Measurements from ENCODE around the gene ADAMTSL3.

ADAMTSL3 gene

DNA sequence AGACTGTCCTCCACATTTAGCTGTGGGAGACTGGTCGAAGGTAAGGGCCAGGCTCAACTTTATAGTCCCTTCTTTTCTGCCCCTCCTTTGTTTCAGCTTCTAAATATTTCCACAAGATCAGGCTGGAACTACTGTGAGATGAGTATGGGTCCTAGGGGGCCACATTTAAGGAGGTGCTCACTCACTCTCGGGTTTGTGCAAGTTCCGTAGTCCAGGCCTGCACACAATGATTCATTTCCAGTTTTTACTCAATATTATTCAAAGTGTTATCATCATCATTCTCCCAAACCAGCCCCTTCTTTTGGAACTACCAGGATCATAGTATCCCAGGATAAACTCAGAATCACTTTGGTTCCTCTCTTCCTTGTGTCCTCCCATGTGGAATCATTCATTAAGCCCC is 289.1 kb downstream of the ADAMTSL3 start:
- Histone ChIP-seq H3K79me2 (ENCODE audit: insufficient read depth, low read length) (no peaks in the 10 kb centered on the region), H3K4me2 (ENCODE audit: low read depth, low read length, poor library complexity, severe bottlenecking) (no peak overlapping the region), H3F3A (ENCODE audit: low read depth) (no peaks in the 10 kb centered on the region), H4K20me1 (ENCODE audit: insufficient read depth, low read length, poor library complexity, severe bottlenecking) (no peaks in the 10 kb centered on the region), H3K9me3 (ENCODE audit: insufficient read depth, low read depth, low read length) (no peaks in the 10 kb centered on the region), H3K9ac (ENCODE audit: low read depth, low read length, poor library complexity, severe bottlenecking) (no peak overlapping the region), H3K9me2 (replicated peaks; ENCODE audit: low read depth, low read length) (no peaks in the 10 kb centered on the region), H2AFZ (ENCODE audit: low read length) (no peak overlapping the region), H3K4me1 (ENCODE audit: insufficient read depth, low read length, poor library complexity, severe bottlenecking) (no peaks in the 10 kb centered on the region), H3K27me3 (ENCODE audit: insufficient read depth, low read length, poor library complexity, severe bottlenecking) (no peaks in the 10 kb centered on the region), H3K36me3 (ENCODE audit: insufficient read depth, low read length) (no peaks in the 10 kb centered on the region), H3K4me3 (ENCODE audit: low read length, poor library complexity, severe bottlenecking) (no peak overlapping the region)
- no peak for TF ChIP-seq EZH2phosphoT487 (IDR thresholded peaks at IDR 0.05; ENCODE audit: borderline replicate concordance)
- TF ChIP-seq, protein P1, sequence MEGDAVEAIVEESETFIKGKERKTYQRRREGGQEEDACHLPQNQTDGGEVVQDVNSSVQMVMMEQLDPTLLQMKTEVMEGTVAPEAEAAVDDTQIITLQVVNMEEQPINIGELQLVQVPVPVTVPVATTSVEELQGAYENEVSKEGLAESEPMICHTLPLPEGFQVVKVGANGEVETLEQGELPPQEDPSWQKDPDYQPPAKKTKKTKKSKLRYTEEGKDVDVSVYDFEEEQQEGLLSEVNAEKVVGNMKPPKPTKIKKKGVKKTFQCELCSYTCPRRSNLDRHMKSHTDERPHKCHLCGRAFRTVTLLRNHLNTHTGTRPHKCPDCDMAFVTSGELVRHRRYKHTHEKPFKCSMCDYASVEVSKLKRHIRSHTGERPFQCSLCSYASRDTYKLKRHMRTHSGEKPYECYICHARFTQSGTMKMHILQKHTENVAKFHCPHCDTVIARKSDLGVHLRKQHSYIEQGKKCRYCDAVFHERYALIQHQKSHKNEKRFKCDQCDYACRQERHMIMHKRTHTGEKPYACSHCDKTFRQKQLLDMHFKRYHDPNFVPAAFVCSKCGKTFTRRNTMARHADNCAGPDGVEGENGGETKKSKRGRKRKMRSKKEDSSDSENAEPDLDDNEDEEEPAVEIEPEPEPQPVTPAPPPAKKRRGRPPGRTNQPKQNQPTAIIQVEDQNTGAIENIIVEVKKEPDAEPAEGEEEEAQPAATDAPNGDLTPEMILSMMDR (conservative IDR thresholded peaks at IDR 0.05; ENCODE audit: low read length): no peak

DNA sequence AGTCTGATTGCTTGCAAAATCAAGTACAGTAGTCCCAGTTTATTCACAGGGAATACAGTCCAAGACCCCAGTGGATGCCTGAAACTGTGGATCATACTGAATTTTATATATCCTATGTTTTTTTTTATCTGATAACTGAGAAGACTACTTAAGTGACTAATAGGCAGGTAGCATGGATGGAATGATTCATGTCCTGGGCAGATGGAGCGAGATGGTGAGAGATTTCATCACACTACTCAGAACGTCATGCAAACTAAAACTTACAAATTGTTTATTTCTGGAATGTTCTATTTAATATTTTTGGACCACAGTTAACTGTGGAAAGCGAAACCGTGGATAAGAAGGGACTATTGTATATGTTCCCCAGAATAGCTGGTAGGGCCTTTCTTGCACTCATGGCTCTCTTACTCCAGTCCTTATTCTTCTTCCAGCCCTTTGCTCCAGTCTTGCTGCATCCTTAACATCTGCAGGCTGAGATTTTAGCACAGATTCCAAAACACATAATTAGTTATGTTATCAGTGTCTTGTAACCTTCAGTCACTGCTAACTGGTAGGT is 290.0 kb downstream of the ADAMTSL3 start:
- no peak overlapping the region for H3K9ac ChIP-seq (ENCODE audit: low read depth, low read length, poor library complexity, severe bottlenecking)
- no peaks in the 10 kb centered on the region for H3K36me3 ChIP-seq (ENCODE audit: insufficient read depth, low read length)
- H4K20me1 ChIP-seq (ENCODE audit: insufficient read depth, low read length, poor library complexity, severe bottlenecking): no peaks in the 10 kb centered on the region
- no peak overlapping the region for H2AFZ ChIP-seq (ENCODE audit: low read length)
- H3K27me3 ChIP-seq (ENCODE audit: insufficient read depth, low read length, poor library complexity, severe bottlenecking): no peaks in the 10 kb centered on the region
- no peaks in the 10 kb centered on the region for H3K9me3 ChIP-seq (ENCODE audit: insufficient read depth, low read depth, low read length)
- H3K4me1 ChIP-seq (ENCODE audit: insufficient read depth, low read length, poor library complexity, severe bottlenecking): no peaks in the 10 kb centered on the region
- no peaks in the 10 kb centered on the region for H3K79me2 ChIP-seq (ENCODE audit: insufficient read depth, low read length)
- no peaks in the 10 kb centered on the region for H3F3A ChIP-seq (ENCODE audit: low read depth)
- H3K4me3 ChIP-seq (ENCODE audit: low read length, poor library complexity, severe bottlenecking): no peak overlapping the region
- TF ChIP-seq, protein P1 (conservative IDR thresholded peaks at IDR 0.05; ENCODE audit: low read length): no peak
- TF ChIP-seq EZH2phosphoT487 (IDR thresholded peaks at IDR 0.05; ENCODE audit: borderline replicate concordance): no peak
- no peaks in the 10 kb centered on the region for H3K9me2 ChIP-seq (replicated peaks; ENCODE audit: low read depth, low read length)
- H3K4me2 ChIP-seq (ENCODE audit: low read depth, low read length, poor library complexity, severe bottlenecking): no peak overlapping the region

- H3K4me2 ChIP-seq (ENCODE audit: low read depth, low read length, poor library complexity, severe bottlenecking): no peak overlapping the region
Measured at GRCh38 chr15:83947156-83947555, 293.2 kb downstream of the ADAMTSL3 start.

More at GRCh38 chr15:83947156-83947555, 293.2 kb downstream of the ADAMTSL3 start:
- TF ChIP-seq, protein P1 (conservative IDR thresholded peaks at IDR 0.05; ENCODE audit: low read length): no peak
- TF ChIP-seq EZH2phosphoT487 (IDR thresholded peaks at IDR 0.05; ENCODE audit: borderline replicate concordance): no peak
- no peaks in the 10 kb centered on the region for H4K20me1 ChIP-seq (ENCODE audit: insufficient read depth, low read length, poor library complexity, severe bottlenecking)
- no peaks in the 10 kb centered on the region for H3K4me1 ChIP-seq (ENCODE audit: insufficient read depth, low read length, poor library complexity, severe bottlenecking)
- H3K27me3 ChIP-seq (ENCODE audit: insufficient read depth, low read length, poor library complexity, severe bottlenecking): no peaks in the 10 kb centered on the region
- no peaks in the 10 kb centered on the region for H3F3A ChIP-seq (ENCODE audit: low read depth)
- H3K9me3 ChIP-seq (ENCODE audit: insufficient read depth, low read depth, low read length): no peaks in the 10 kb centered on the region
- H3K9me2 ChIP-seq (replicated peaks; ENCODE audit: low read depth, low read length): no peaks in the 10 kb centered on the region
- H3K4me3 ChIP-seq (ENCODE audit: low read length, poor library complexity, severe bottlenecking): no peak overlapping the region
- H3K79me2 ChIP-seq (ENCODE audit: insufficient read depth, low read length): no peaks in the 10 kb centered on the region
- H3K36me3 ChIP-seq (ENCODE audit: insufficient read depth, low read length): no peaks in the 10 kb centered on the region
- no peak overlapping the region for H2AFZ ChIP-seq (ENCODE audit: low read length)
- H3K9ac ChIP-seq (ENCODE audit: low read depth, low read length, poor library complexity, severe bottlenecking): no peak overlapping the region
